Gastrocnemius medialis (tissue), 4 donors: ENCODE results near the gene RERE.

ENCODE experiments used
- CTCF ChIP-seq, 5 experiments: fragments of 450-650 bp in 3 of 5; fragments of 200-600 bp in 2 of 5; sonication (generic) in 2 of 5; IDR thresholded peaks in 4 of 5; conservative IDR thresholded peaks in 1 of 5; 1 replicate in 4 of 5; 2 replicates in 1 of 5; pipeline ENCODE4 v1.5.1; 2016 to 2019; ENCODE audit warnings: antibody characterized with exemption in 5 of 5, mild to moderate bottlenecking in 3 of 5, moderate library complexity in 3 of 5
- POLR2A ChIP-seq, 2 donors: fragments of 450-650 bp; IDR thresholded peaks; one replicate each; pipeline ENCODE4 v1.6.1; 2017; ENCODE audit warnings: antibody characterized with exemption in 2 of 2, mild to moderate bottlenecking in 2 of 2, moderate library complexity in 2 of 2

DNA sequence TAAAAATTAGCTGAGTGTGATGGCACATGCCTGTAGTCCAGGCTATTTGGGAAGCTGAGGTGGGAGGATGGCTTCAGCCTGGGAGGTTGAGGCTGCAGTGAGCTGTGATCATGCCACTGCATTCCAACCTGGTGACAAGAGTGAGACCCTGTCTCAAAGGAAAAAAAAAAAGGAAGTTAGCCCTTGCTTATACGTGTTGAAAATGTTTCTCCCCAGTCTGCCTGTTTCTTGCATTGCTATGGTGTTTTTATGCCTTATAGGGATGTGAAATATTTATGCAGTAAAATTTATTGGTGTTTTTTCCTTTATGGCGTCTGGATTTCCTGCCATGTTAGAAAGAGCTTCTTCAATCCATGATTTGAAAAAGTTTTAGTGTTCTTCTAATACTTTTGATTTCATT is 3.6 kb upstream of the RERE start:
- TF ChIP-seq CTCF (IDR thresholded peaks at IDR 0.05 in 4 of 5, conservative IDR thresholded peaks at IDR 0.05 in 1 of 5), result no peak
- TF ChIP-seq POLR2A (IDR thresholded peaks at IDR 0.05), result no peak
